ENCODE measurements around the gene PPBP.

Gene PPBP

DNA sequence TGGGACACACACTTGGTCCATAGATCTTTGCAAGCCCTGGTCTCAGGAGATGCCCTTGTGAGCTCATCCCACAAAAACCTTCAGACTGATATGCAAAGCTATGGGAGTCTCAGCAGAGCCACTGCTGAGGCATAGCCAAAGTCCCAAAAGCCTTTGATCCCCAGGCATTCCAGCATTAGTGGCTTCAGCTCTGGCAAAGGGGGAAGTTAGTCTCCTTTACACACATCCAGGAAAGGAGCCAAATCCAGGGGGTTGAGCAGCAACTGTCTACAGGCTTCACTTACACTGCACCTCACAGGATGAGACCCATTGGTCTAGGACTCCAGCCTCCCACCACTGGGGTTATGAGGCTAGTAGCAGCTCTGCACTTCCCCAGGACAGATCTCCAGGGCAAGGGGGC lies 20.1 kb downstream of the PPBP start:
- TF ChIP-seq, protein P1, sequence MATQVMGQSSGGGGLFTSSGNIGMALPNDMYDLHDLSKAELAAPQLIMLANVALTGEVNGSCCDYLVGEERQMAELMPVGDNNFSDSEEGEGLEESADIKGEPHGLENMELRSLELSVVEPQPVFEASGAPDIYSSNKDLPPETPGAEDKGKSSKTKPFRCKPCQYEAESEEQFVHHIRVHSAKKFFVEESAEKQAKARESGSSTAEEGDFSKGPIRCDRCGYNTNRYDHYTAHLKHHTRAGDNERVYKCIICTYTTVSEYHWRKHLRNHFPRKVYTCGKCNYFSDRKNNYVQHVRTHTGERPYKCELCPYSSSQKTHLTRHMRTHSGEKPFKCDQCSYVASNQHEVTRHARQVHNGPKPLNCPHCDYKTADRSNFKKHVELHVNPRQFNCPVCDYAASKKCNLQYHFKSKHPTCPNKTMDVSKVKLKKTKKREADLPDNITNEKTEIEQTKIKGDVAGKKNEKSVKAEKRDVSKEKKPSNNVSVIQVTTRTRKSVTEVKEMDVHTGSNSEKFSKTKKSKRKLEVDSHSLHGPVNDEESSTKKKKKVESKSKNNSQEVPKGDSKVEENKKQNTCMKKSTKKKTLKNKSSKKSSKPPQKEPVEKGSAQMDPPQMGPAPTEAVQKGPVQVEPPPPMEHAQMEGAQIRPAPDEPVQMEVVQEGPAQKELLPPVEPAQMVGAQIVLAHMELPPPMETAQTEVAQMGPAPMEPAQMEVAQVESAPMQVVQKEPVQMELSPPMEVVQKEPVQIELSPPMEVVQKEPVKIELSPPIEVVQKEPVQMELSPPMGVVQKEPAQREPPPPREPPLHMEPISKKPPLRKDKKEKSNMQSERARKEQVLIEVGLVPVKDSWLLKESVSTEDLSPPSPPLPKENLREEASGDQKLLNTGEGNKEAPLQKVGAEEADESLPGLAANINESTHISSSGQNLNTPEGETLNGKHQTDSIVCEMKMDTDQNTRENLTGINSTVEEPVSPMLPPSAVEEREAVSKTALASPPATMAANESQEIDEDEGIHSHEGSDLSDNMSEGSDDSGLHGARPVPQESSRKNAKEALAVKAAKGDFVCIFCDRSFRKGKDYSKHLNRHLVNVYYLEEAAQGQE (IDR thresholded peaks at IDR 0.05; ENCODE audit: insufficient read depth in 1 of 2, low read depth in 2 of 2, low read length in 2 of 2) = no peak
- TF ChIP-seq SIN3A (IDR thresholded peaks at IDR 0.05; ENCODE audit: borderline replicate concordance, insufficient read depth, low read length) (no peak), TAF1 (IDR thresholded peaks at IDR 0.05; ENCODE audit: borderline replicate concordance, insufficient read depth, low read length) (no peak), FOXP2 (optimal IDR thresholded peaks at IDR 0.05; ENCODE audit: borderline replicate concordance, extremely low read depth, extremely low read length, insufficient read depth) (no peak), POLR2AphosphoS5 (IDR thresholded peaks at IDR 0.05; ENCODE audit: low read depth, low read length) (no peak)

DNA sequence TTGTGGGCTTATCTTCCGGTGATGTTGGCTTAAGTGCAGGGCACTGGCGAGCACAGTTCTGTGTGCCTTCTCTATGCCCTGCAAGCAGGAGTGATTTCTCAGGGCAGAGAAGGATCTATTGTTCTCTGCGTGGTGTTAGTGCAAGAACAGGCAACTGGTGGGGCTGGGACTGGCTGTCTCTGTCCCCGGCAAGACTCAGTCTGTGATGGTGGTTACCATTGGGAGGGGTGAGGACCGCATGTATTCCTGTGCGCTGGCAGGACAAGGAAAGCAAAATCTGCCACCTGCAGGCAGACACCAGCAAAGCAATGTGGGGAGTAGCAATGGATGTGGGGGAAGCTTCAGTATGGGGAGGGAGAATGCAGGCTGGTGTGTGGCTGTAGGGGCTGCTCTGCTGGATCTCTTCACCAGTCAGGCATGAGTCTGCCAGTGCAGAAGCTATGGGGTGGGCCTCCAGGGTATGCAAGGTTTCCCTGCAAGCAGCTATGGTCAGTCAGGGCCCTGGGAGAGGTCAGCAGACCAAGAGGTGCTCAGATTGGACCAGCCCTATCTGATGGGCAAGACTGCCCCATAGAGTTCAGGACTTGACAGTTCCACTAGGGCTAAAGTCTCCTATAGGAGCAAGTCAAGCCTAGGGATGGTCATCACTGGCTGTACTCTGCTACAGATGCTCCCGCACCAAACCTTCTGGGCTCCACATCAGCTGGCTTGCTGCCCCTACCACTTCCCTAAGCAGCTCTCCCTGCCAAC lies 23.0 kb downstream of the PPBP start:
- TF ChIP-seq, protein P1 (IDR thresholded peaks at IDR 0.05; ENCODE audit: insufficient read depth in 1 of 2, low read depth in 2 of 2, low read length in 2 of 2) = no peak
- TF ChIP-seq TAF1 (IDR thresholded peaks at IDR 0.05; ENCODE audit: borderline replicate concordance, insufficient read depth, low read length) (no peak), POLR2AphosphoS5 (IDR thresholded peaks at IDR 0.05; ENCODE audit: low read depth, low read length) (no peak), SIN3A (IDR thresholded peaks at IDR 0.05; ENCODE audit: borderline replicate concordance, insufficient read depth, low read length) (no peak), FOXP2 (optimal IDR thresholded peaks at IDR 0.05; ENCODE audit: borderline replicate concordance, extremely low read depth, extremely low read length, insufficient read depth) (no peak)

DNA sequence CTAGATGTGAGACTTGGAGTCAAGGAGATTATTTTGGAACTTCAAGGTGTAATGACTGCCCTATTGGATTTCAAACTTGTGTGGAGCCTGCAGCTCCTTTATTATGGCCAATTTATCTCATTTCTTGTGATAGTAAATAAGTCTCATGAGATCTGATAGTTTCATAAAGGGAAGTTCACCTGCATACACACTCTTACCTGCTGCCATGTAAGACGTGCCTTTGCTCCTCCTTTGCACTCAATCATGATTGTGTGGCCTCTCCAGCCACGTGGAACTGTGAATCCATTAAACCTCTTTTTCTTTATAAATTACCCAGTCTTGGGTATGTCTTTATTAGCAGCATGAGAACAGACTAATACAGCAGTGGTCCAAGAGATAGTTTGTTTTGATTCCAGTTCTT lies 25.3 kb downstream of the PPBP start:
- TF ChIP-seq FOXP2 (optimal IDR thresholded peaks at IDR 0.05; ENCODE audit: borderline replicate concordance, extremely low read depth, extremely low read length, insufficient read depth) = no peak
- TF ChIP-seq SIN3A (IDR thresholded peaks at IDR 0.05; ENCODE audit: borderline replicate concordance, insufficient read depth, low read length) = no peak
- TF ChIP-seq, protein P1 (IDR thresholded peaks at IDR 0.05; ENCODE audit: insufficient read depth in 1 of 2, low read depth in 2 of 2, low read length in 2 of 2) = no peak
- no peak for TF ChIP-seq POLR2AphosphoS5 (IDR thresholded peaks at IDR 0.05; ENCODE audit: low read depth, low read length)
- TF ChIP-seq TAF1 (IDR thresholded peaks at IDR 0.05; ENCODE audit: borderline replicate concordance, insufficient read depth, low read length) = no peak

DNA sequence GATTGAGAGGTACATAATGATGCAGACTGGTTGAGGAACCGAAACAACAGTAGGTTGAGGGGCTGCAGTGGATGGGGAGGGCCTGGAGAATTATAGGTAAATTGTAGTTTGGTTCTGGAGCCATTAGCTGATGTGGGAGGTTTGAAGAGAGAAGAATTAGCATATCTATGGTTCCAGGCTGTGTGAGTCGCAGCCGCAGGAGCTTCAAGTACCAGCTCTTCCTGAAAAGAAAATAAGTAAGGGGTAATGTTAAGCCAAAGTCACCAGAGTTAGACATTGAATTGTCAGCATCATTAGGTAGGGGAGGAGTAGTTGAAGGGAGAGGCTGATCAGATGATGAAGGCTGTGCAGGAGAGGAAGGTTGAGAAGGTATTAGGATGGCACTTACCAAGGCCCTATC lies 35.6 kb downstream of the PPBP start:
- TF ChIP-seq POLR2AphosphoS5 (IDR thresholded peaks at IDR 0.05; ENCODE audit: low read depth, low read length) = no peak

DNA sequence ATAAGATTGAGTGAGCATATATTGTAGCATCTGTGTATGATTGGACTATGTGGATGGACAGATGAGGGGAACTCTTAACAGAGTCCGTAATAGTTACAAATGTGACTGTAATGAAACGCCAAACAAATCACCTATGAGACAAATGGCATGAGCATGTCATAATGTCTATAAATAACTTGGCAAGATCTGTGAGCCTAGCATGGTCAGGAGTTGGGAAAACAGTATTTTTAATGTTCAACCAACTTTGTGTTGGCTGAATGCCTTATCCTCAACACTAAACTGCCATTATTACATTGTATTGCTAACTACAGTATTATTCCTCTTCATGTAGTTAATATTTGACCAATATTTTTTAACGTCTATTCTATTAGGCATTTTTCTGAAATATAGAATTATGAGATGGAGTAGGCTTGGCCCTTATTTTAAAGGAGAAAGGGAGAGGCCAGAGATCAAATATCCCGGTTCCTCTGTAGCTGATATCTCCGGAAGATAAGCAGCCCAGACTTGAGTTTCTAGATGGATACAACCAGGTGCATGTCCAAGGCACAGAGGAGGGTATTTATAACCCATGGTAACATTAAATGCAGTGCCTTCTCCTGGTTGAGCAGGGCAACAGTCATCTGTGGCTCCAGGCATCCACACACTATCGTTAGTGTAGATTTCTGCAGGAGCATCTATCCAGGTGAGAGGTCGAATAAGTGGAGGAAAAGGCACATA lies 38.8 kb downstream of the PPBP start:
- TF ChIP-seq POLR2AphosphoS5 (IDR thresholded peaks at IDR 0.05; ENCODE audit: low read depth, low read length) = no peak
- TF ChIP-seq, protein P1 (IDR thresholded peaks at IDR 0.05; ENCODE audit: insufficient read depth in 1 of 2, low read depth in 2 of 2, low read length in 2 of 2) = no peak
- TF ChIP-seq FOXP2 (optimal IDR thresholded peaks at IDR 0.05; ENCODE audit: borderline replicate concordance, extremely low read depth, extremely low read length, insufficient read depth) = no peak
- no peak for TF ChIP-seq SIN3A (IDR thresholded peaks at IDR 0.05; ENCODE audit: borderline replicate concordance, insufficient read depth, low read length)
- TF ChIP-seq TAF1 (IDR thresholded peaks at IDR 0.05; ENCODE audit: borderline replicate concordance, insufficient read depth, low read length) = no peak

Data from PFSK-1 (cell line).